NCI-H2029 (cell line): ENCODE measurements around the gene CRISPLD2.
A peak's percentile ranks its signal among the peaks of the same experiment; 100 is the strongest.
"Not testable (repeated sequence)": the region's sequence is repeated elsewhere in the genome, so short reads cannot be mapped to it uniquely, and the experiment has no call there.

Source experiments
- DNase-seq: peaks from one replicate; lab custom pipeline; 2025; lab: John Stamatoyannopoulos, UW

Gene CRISPLD2

GRCh38 chr16:84840687-84841627 lies 21.2 kb downstream of the CRISPLD2 start:
- DNase-seq, result no peak

- peak; percentile 80 for DNase-seq
Measured at GRCh38 chr16:84841787-84842300, 22.1 kb downstream of the CRISPLD2 start.

DNA sequence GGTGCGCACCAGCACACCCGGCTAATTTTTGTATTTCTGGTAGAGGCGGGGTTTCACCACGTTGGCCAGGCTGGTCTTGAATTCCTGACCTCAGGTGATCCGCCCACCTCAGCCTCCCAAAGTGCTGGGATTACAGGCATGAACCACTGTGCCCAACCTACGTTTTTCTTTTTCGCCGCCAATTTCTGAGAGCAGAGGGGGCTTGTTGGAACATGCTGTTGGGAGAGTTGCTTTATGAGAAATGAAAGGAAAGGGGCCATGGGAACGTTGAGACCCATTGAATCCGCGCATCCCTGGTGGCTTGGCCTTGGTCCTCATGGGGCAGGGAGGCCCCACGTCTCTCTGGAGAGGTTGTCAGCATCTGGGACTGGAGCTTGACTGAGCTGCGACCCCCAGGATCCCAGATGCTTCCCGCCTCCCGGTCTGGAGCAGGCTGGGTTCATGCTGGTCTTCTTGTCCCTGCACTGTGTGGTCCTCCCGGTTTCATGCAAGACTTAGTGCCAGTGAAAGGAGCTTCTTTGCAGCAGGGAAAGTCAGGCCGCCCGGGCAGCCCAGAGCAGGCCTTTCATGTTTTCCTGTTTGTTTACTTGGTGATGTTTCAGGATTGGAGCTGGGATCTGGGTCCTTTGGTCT lies 22.8 kb downstream of the CRISPLD2 start:
- DNase-seq, result peak; percentile 19

DNA sequence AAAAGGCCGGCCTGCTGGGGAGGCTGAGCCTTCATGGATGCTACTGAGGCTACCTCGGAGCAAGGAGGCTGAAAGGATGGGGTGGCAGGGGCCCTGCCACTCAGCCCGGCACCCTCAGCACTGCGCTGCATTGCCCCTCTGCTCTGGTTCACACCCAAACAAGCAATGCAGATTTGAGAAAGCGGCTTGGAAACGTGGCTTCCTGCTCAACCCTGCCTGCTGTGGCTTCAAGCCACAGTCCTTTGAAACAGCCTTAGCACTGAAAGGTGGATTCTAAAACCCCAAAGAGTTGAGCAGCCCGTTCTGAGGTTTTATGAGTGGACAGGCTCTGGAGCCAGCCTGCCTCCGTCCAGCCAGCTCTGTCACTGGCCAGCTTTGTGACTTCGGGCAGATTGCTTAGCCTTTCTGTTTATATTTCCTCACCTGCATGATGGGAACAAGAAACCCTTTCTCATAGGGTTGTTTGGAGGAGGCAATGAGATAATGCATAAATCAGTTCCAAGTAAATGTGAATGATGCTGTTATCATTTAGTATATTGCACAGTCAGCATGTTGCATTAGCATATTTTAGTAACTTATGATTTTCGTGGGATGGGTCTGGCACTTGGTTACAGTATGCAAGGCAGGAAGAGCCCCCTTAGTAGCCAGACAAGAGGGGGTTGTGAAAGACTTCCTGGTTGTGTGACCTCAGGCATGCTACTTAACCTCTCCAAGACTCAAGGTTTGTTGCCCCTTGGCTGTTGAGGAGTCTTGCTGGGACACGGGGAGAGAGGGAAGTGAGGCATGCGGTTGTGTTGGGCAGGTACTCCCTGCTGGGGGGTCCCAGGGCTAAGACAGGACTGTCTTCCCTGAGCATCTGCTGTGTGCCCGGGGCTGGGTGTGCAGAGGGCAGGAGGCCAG lies 23.6 kb downstream of the CRISPLD2 start:
- DNase-seq, result no peak

DNA sequence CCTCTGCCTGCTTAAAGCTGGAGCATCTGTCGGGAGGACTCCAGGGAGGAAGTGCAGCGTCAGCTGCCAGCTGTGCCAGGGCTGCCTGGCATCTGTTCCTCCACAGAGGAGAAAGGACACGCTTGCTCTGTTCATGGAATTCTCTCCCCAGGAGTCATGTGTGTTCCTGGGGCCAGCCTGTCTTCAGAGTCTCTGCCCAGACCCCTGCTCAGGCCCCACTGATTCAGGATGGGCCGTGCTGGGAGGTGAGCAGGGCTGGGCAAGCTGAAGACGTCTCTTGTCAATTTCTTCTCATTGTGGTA lies 24.2 kb downstream of the CRISPLD2 start:
- peak; percentile 34 for DNase-seq

DNA sequence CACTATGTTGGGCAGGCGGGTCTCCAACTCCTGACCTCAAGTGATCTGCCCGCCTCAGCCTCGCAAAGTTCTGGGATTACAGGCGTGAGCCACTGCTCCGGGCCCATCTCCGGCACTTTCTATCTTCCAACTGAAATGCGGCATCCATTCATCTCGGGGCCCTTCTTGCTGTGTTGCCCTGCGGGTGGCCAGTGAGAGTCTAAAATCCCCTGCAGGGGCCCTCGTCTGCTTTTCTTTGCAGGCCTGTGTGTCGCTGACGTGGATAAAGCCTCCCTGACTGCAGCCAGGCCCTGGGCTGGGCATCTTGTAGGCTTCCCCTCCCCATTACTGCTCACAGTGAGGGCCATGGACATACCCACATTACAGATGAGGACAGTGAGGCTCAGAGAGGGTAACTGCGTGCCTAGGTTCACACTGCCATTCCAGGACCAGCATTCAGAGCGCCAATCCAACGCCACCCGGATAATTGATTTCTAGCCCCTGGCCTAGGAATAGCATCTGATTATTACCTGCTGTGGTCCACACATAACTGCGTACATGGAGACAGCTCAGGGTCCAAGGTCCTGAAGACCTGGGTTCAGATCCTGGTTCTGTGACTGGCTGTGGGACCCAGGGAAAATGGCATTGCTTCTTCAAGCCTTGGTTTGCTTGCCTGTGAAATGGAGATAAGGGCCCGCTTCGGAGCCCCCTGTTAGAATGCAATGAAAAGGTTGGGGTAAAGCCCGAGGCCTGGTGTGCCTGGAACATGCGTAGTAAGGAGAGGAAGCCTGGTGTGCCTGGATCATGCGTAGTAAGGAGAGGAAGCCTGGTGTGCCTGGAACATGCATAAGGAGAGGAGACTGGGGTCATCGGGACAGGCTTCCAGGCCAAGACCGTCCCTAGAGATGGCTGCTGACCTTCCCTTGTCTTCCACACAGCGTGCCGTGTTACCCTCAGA lies 25.0 kb downstream of the CRISPLD2 start:
- DNase-seq, result no peak

DNA sequence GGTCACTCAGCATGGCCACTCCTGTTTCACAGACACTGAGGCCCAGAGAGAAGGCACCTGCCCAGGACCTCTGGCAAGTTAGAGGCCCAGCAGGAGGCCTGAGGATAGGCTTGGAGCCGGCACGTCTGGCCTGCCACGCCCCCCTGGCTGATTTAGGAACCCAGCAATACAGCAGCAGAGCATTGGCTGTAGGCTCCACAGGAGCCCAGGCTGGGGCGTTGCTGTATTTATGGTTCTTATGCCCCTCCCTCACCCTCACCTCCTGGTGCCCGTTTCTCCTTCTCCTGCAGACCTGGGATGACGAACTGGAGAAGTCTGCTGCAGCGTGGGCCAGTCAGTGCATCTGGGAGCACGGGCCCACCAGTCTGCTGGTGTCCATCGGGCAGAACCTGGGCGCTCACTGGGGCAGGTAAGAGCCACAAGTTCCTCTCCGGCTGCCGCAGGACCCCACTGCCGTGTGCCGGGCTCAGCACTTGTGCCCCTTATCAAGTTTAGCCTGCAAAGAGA lies 25.8 kb downstream of the CRISPLD2 start:
- DNase-seq, result no peak

GRCh38 chr16:84847564-84848355 lies 28.0 kb downstream of the CRISPLD2 start:
- DNase-seq, result no peak

- DNase-seq, result no peak
Measured at GRCh38 chr16:84848986-84849634, 29.3 kb downstream of the CRISPLD2 start.

- DNase-seq, result no peak
Measured at GRCh38 chr16:84849751-84850150, 30.0 kb downstream of the CRISPLD2 start.

- no peak for DNase-seq
Measured at GRCh38 chr16:84850714-84851113, 30.9 kb downstream of the CRISPLD2 start.

DNA sequence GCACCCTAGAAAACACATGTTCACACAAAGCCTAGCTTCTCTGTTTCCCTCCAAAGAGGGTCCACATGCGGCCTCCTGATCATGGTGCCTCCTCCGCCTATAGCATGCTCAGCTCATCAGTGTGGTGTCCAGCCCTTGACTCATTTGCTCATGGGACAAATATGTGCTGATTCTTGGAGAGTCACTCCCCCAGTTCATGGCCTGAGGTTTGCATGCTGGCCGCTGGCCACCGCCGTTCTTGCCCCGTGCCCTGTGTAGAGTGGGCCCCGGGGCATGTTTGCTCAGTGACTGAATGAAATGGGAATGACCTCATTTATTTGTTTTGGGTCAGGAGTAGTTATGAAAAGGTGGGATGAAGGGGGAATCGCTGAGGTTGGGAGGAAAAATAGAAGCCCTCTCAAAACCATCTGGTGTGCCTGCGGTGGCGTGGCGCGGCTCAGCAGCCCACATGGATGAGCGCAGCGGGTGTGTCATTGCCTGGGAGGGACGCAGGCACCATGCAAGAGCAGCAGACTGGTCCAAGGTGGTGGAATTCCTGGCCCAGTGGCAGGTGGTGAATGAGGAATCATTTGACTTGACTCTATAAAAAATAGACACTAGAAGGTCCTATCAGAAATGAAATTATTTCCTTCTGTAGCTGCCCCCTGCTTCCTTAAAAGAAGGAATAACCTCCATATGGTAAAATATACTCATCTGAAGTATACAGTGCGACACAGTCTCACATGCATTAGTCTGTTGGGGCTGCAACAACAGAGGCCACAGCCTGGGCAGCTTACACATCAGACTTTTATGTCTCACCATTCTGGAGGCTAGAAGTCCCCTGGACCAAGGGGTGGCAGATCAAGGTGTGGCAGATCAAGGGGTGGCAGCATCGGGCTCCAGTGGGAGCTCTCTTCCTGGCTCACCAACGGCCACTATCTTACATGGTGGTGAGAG lies 31.7 kb downstream of the CRISPLD2 start:
- DNase-seq, result peak; percentile 73

DNA sequence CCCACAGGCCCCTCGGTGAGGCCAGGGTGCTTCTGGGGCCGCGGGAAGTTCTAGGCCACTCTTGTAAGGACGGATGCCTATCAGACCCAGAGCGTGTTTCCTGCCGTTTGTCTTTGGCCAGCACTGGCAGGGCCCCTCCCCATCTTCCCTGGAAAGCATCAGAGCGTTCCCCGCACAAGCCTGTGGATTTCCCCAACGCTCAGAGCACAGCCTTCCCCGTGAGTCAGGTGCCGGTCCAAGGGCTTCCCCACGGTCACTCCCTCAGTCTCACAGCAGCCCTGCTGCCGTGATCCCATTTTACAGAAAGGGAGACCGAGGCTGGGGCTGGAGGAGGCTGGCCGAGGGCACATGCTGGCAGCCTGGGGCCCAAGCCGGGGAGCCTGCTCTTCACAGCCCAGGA lies 33.7 kb downstream of the CRISPLD2 start:
- DNase-seq, result no peak

GRCh38 chr16:84854759-84855158 lies 35.0 kb downstream of the CRISPLD2 start:
- DNase-seq, result no peak

DNA sequence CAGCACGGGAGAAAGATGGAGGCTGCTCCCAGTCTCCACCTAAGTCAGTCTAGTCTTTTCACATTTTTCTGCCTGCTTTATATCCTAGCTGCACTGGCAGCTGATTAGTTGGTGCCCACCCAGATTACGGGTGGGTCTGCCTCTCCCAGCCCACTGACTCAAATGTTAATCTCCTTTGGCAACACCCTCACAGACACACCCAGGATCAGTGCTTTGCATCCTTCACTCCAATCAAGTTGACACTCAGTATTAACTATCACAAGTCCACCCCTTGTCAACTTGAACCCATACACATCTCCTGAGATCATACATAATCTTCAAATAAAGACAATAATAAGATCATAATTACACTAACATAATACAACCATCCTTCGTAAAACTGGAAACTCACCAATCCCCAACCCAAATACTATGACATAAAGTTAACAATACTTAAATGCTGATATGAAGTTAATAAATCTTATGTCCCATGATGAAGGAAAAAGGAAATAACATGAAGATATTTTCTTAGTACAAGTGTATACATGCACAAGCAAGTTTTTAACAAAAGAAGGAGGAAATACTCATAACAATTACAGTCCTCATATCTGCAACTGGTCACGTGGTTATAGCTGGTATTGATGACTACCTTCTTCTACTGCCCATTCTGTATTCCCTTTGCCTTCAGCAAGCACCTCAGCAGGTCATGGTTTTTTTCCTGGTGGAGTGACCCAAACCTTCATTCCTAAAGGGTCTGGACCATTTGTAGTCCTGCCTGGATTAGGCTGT lies 35.8 kb downstream of the CRISPLD2 start:
- not testable (repeated sequence) for DNase-seq

DNA sequence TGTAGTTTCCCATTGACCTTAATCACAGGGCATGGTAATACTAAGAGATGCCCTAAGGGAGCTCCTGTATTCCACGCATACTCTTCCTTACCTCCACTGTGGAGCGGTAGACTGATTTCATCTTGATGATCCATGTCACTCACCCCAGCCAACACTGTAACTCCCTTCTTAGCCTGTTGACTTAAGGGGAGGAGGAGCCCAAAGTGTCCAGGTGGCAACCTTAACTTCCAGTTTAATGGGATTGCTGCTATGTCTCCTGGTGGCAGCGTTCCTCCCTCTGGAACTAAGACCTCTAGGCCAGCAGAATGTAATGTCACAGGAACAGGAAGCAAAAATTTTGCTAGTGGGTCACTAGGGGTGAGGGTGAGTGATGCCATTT lies 36.4 kb downstream of the CRISPLD2 start:
- DNase-seq, result not testable (repeated sequence)

GRCh38 chr16:84856811-84857210 lies 37.0 kb downstream of the CRISPLD2 start:
- DNase-seq, result not testable (repeated sequence)

GRCh38 chr16:84859681-84860080 lies 39.9 kb downstream of the CRISPLD2 start:
- no peak for DNase-seq
